Skeletal muscle satellite cell (primary cell): Measurements from ENCODE around the gene MRTFA.
"Not testable (repeated sequence)": the region's sequence is repeated elsewhere in the genome, so short reads cannot be mapped to it uniquely, and the experiment has no call there.

Experiments
- H3K27me3 ChIP-seq: 2 replicates; pipeline ENCODE4 v1.7.0; 2013; ENCODE audit warnings: low read length; ENCODE audit not compliant: control insufficient read depth, insufficient read depth
- H3K36me3 ChIP-seq: 2 replicates; pipeline ENCODE4 v1.7.0; 2013; ENCODE audit warnings: mild to moderate bottlenecking, control low read depth, low read length; ENCODE audit not compliant: insufficient read depth
- H3K4me1 ChIP-seq: 2 replicates; pipeline ENCODE4 v1.7.0; 2013; ENCODE audit warnings: low read length; ENCODE audit not compliant: control insufficient read depth, insufficient read depth
- H3K4me2 ChIP-seq: 2 replicates; pipeline ENCODE4 v1.7.0; 2013; ENCODE audit warnings: mild to moderate bottlenecking, low read length
- H3K4me3 ChIP-seq: 2 replicates; pipeline ENCODE4 v1.7.0; 2013; ENCODE audit warnings: low read length
- H3K9ac ChIP-seq: 2 replicates; pipeline ENCODE4 v1.7.0; 2013; ENCODE audit warnings: mild to moderate bottlenecking, low read depth, low read length, moderate library complexity
- H3K9me3 ChIP-seq: replicated peaks from 2 replicates; pipeline ENCODE4 v1.7.0; 2013; ENCODE audit warnings: mild to moderate bottlenecking, control low read depth, low read length

Gene MRTFA

DNA sequence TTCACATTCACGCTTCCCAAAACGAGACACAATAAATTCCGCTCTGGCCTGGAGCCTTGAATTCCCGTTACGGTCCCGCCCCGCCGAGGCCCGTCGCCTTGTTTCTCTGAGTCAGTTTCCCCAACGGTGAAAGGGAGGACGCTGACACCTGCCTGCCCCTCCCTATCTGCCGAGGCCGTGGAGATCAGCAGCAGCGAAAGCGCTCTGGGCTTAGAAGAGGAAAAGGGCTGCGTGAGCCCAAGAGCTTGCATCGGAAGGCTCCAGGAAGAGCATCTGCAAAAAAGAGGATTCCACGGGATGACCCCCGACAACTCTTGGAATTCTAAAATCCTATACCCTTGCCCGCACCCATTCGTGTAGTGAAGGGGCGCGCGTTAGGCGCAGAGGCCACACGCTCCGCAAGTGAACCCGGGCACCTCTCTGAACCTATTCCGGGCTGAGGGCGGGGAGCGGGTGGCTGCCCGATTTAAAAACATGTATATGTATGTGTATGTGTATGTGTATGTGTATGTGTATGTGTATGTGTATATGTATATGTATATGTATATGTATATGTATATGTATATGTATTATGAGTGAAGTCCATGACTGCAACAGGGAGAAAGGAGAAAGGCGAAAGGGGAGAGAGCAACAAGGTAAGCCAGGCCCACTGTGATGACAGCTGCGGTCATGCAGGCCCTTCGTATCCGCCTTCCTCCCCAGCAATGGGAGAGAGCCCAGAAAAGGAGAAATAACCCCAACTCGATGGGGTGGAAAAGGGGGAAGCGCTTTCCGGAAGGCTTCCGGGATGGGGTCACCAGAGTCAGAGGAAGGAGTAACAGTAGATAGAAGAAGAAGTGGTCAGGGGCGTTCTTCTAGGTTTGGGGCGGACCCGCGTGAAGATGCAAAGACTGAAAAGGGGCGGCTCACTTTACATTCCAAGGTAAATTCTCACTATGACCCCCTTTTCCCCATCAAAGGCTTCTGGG, 948 bp upstream of the MRTFA start:
- H3K27me3 ChIP-seq: no peaks in the 10 kb centered on the region
- no peaks in the 10 kb centered on the region for H3K36me3 ChIP-seq
- H3K4me1 ChIP-seq: peaks cover 26% of the 10 kb centered on the region
- H3K9ac ChIP-seq: peak overlapping the region; percentile 83
- H3K9me3 ChIP-seq: no peaks in the 10 kb centered on the region
- H3K4me3 ChIP-seq: peak overlapping the region; percentile 80
- H3K4me2 ChIP-seq: peak overlapping the region; percentile 95

DNA sequence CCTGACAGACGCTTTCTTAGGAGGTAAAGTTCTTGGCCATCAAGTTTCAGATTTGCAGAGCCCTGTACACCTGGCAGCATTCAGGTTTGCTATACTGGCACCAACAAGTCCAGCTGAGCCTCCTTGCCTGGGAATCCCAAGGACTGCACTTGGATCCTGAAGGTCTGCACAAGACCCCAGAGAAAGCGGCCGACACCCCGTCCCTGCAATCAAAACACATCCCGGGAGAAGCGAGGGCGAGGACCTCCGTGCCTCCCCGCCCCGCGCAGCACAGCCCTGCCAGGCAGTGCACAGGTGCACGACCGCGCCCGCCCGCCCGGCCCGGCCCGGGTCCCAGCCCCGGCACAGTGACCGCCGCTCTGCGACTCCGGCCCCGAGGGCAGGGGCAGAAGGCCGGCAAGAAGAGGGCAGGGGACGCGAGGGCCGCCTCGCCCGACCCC, 559 bp downstream of the MRTFA start:
- peak overlapping the region; percentile 89 for H3K9ac ChIP-seq
- H3K9me3 ChIP-seq: no peaks in the 10 kb centered on the region
- H3K4me3 ChIP-seq: peak overlapping the region; percentile 95
- H3K27me3 ChIP-seq: no peaks in the 10 kb centered on the region
- H3K36me3 ChIP-seq: no peaks in the 10 kb centered on the region
- H3K4me2 ChIP-seq: peak overlapping the region; percentile 94
- H3K4me1 ChIP-seq: peaks cover 29% of the 10 kb centered on the region

DNA sequence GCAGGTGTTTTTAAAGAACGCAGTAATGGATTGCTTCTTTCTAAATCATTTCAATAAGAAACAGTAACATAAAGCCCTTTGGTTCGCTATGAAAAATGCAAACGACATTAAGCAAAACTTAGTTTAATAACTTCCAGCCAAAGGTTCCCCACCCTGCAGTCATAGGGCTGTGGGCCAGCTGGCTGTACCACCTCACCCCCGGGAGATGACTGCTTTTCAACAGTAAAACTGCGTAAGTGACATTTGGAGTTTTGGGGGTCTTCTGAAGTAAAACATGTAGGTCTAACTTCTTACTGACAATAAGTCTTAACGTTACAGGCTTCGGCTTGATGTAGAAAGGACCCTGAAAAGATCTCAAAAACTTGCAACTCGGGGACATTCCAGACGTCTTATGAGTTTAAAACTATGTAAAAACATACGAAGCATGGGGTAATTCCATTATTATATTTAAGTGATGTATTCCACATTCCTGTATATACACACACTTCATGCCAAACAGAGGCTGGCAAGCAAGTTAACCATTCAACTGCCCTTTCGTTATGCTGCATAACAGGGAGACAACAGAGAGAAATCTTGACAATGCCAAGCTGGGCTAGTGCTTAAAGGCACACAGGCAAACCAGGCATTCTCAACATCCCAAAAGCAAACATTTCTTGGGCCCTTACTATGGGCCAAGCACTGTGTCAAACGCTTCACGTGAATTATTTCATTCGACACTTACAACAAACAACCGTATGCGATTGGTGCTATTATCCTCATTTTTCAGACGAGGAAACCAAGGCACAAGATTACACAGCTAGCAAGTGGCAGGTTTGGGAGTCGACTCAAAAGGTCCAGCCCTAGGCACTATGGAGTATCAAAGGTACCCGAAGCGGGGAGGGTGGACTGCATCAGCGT, 1.2 kb downstream of the MRTFA start:
- peaks cover 29% of the 10 kb centered on the region for H3K4me1 ChIP-seq
- no peaks in the 10 kb centered on the region for H3K9me3 ChIP-seq
- H3K4me3 ChIP-seq: peak overlapping the region; percentile 95
- peak overlapping the region; percentile 94 for H3K4me2 ChIP-seq
- no peaks in the 10 kb centered on the region for H3K36me3 ChIP-seq
- peak overlapping the region; percentile 89 for H3K9ac ChIP-seq
- H3K27me3 ChIP-seq: no peaks in the 10 kb centered on the region

GRCh38 chr22:40634119-40634903, 2.2 kb downstream of the MRTFA start:
- H3K4me2 ChIP-seq: peak overlapping the region; percentile 94
- no peaks in the 10 kb centered on the region for H3K36me3 ChIP-seq
- peak overlapping the region; percentile 48 for H3K4me3 ChIP-seq
- H3K27me3 ChIP-seq: no peaks in the 10 kb centered on the region
- H3K9ac ChIP-seq: peak overlapping the region; percentile 89
- no peaks in the 10 kb centered on the region for H3K9me3 ChIP-seq
- H3K4me1 ChIP-seq: peaks cover 29% of the 10 kb centered on the region

DNA sequence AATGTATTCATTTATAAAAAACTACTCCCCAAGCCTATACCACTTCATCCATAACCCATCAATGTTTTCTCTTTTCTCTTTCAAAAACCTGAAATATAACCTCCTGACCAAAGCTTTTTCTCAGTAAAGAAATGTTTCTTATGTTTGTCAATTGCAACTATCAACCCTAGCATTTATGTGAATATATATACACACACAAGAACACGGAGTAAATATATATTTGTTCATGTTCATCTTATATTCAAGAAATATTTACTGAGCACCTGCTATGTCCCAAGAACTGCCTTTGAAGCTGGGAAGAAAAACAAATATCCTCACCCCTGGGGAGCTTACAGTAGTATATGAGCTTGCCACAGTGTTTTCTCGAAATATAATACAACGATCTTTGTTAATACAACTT, 3.5 kb downstream of the MRTFA start:
- Histone ChIP-seq H3K4me3 (no peak overlapping the region), H3K9ac (no peak overlapping the region), H3K4me2 (no peak overlapping the region), H3K36me3 (no peaks in the 10 kb centered on the region), H3K27me3 (no peaks in the 10 kb centered on the region), H3K9me3 (no peaks in the 10 kb centered on the region), H3K4me1 (peaks cover 38% of the 10 kb centered on the region)

DNA sequence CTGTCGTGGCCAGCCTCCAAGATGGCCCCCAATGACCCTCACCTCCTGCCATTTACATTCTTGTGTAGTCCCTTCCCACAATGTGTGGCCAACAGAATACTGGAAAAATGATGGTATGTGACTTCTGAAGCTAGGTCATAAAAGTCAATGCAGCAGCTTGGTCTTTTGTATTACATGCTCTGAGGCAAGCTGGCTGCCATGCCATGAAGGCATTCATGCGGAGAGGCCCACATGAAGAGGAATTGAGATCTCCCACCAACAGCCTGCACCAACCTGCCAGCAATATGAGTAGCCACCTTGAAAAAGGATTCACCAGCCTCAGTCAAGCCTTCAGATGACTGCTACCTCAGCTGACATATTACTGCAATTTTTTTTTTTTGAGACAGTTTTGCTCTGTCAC, 4.6 kb downstream of the MRTFA start:
- H3K9ac ChIP-seq: no peak overlapping the region
- H3K4me1 ChIP-seq: peaks cover 42% of the 10 kb centered on the region
- H3K4me2 ChIP-seq: no peak overlapping the region
- H3K36me3 ChIP-seq: no peaks in the 10 kb centered on the region
- H3K4me3 ChIP-seq: no peak overlapping the region
- H3K27me3 ChIP-seq: no peaks in the 10 kb centered on the region
- no peaks in the 10 kb centered on the region for H3K9me3 ChIP-seq

DNA sequence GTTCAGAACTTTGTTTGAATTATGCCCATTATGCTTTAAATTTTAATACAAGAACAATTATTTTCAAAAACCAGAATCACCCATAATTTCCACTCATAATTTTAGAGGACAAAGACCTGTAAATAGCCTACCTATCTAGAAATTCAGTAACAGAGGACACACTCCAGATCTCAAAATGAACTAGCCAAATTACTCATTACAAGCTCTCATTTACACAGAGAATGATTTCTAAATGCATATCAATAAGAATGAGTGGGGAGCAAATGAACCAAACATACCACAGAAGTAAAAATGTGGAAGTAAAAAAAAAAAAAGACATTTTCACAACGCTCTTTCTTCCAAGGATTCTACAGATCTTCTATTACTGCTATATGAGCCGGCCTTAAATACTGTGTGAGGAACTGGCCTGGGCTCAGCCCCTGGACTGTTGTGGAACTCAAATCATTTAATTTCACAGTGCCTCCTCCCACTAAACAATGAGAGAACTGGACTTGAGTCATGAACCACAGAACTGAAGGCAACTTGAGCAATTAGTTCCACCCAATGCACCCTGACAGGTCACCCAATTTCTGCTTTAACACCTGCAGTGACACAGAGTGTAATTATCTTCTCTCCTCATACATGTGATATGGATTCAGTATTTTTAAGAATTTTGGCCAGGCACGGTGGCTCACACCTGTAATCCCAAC, 8.0 kb downstream of the MRTFA start:
- H3K27me3 ChIP-seq: no peaks in the 10 kb centered on the region
- H3K4me3 ChIP-seq: no peak overlapping the region
- H3K4me1 ChIP-seq: peaks cover 24% of the 10 kb centered on the region
- H3K9me3 ChIP-seq: no peaks in the 10 kb centered on the region
- no peak overlapping the region for H3K9ac ChIP-seq
- peak overlapping the region; percentile 0 for H3K4me2 ChIP-seq
- no peaks in the 10 kb centered on the region for H3K36me3 ChIP-seq

DNA sequence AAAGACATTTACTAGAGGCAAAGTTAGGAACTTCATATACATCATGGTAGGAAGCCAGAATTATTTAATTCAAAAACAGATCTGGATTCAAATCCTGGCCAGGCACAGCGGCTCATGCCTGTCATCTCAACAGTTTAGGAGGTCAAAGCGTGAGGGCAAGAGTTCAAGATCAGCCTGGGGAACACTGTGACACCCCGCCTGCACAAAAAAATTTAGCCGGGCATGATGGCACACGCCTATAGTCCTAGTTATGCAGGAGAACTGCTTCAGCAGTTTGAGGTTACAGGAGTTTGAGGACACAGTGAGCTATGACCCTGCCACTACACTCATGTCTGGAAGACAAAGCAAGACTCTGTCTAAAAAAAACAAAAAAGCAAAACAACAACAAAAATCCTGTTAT, 8.9 kb downstream of the MRTFA start:
- no peaks in the 10 kb centered on the region for H3K36me3 ChIP-seq
- H3K4me1 ChIP-seq: peaks cover 24% of the 10 kb centered on the region
- no peak overlapping the region for H3K4me2 ChIP-seq
- H3K9me3 ChIP-seq: no peaks in the 10 kb centered on the region
- H3K27me3 ChIP-seq: no peaks in the 10 kb centered on the region
- no peak overlapping the region for H3K4me3 ChIP-seq
- H3K9ac ChIP-seq: no peak overlapping the region

GRCh38 chr22:40626851-40627250, 9.7 kb downstream of the MRTFA start:
- Histone ChIP-seq H3K9me3 (no peaks in the 10 kb centered on the region), H3K27me3 (no peaks in the 10 kb centered on the region), H3K4me2 (no peak overlapping the region)

GRCh38 chr22:40625794-40626193, 10.7 kb downstream of the MRTFA start:
- not testable (repeated sequence) for H3K4me2 ChIP-seq, H3K27me3 ChIP-seq, H3K4me3 ChIP-seq

More at GRCh38 chr22:40626851-40627250, 9.7 kb downstream of the MRTFA start:
- H3K36me3 ChIP-seq: no peaks in the 10 kb centered on the region
- H3K9ac ChIP-seq: no peak overlapping the region
- no peak overlapping the region for H3K4me3 ChIP-seq
- peaks cover 24% of the 10 kb centered on the region for H3K4me1 ChIP-seq

More at GRCh38 chr22:40625794-40626193, 10.7 kb downstream of the MRTFA start:
- not testable (repeated sequence) for H3K9ac ChIP-seq, H3K9me3 ChIP-seq, H3K36me3 ChIP-seq
- H3K4me1 ChIP-seq: peaks cover 20% of the 10 kb centered on the region
